GM12872 (cell line): Measurements from ENCODE around the gene SGPL1.

Experiments used
- CTCF ChIP-seq: IDR thresholded peaks from 3 replicates; pipeline ENCODE4 v1.5.1; 2011; ENCODE audit warnings: low read depth, mild to moderate bottlenecking, low read length, moderate library complexity; ENCODE audit not compliant: insufficient read depth

The SGPL1 gene

GRCh38 chr10:70913191-70913892 is 97.6 kb downstream of the SGPL1 start:
- no peak for TF ChIP-seq CTCF

DNA sequence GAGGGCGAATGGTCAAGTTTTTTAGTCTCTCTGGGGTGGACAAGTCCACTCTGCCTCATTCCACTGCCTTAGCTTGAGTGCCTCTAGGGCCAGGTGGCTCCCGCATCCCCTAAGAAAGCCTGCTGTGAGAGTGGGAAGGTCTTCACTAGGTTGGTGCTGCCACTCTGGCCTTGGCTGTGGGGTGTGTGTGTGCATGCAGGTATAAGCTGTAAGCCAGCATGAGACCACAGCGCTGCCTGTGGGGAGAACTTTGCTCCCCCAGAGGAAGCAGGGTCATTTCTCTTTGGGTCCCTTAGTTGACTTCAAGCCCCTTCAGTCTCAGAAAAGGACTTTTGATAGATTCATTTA is 98.1 kb downstream of the SGPL1 start:
- TF ChIP-seq CTCF: no peak

GRCh38 chr10:70914316-70914864 is 98.6 kb downstream of the SGPL1 start:
- no peak for TF ChIP-seq CTCF

- no peak for TF ChIP-seq CTCF
These were observed 99.5 kb downstream of the SGPL1 start for GRCh38 chr10:70915206-70915605.

- no peak for TF ChIP-seq CTCF
These were observed 100.1 kb downstream of the SGPL1 start for GRCh38 chr10:70915806-70916205.

- no peak for TF ChIP-seq CTCF
These were observed 100.5 kb downstream of the SGPL1 start for GRCh38 chr10:70916241-70916640.

GRCh38 chr10:70917226-70917625 is 101.5 kb downstream of the SGPL1 start:
- TF ChIP-seq CTCF: no peak
